Amniotic stem cell (primary cell): Measurements from ENCODE around the gene FBRSL1.
"Not testable (repeated sequence)": the region's sequence is repeated elsewhere in the genome, so short reads cannot be mapped to it uniquely, and the experiment has no call there.

Source experiments
- DNase-seq: peaks from one replicate; lab custom pipeline; 2025; lab: John Stamatoyannopoulos, UW

The FBRSL1 gene

GRCh38 chr12:132453361-132454192 is 36.4 kb upstream of the FBRSL1 start:
- DNase-seq = no peak

- DNase-seq = no peak
Measured at GRCh38 chr12:132454193-132454932, 35.6 kb upstream of the FBRSL1 start.

- DNase-seq = no peak
Measured at GRCh38 chr12:132454933-132455418, 35.0 kb upstream of the FBRSL1 start.

- DNase-seq = no peak
Measured at GRCh38 chr12:132455565-132455964, 34.4 kb upstream of the FBRSL1 start.

GRCh38 chr12:132456186-132456943 is 33.6 kb upstream of the FBRSL1 start:
- no peak for DNase-seq

GRCh38 chr12:132456944-132457495 is 32.9 kb upstream of the FBRSL1 start:
- DNase-seq = no peak

- DNase-seq = no peak
Measured at GRCh38 chr12:132458441-132458840, 31.5 kb upstream of the FBRSL1 start.

- no peak for DNase-seq
Measured at GRCh38 chr12:132458846-132459641, 30.9 kb upstream of the FBRSL1 start.

GRCh38 chr12:132460571-132460970 is 29.4 kb upstream of the FBRSL1 start:
- no peak for DNase-seq

- DNase-seq = no peak
Measured at GRCh38 chr12:132461526-132461925, 28.4 kb upstream of the FBRSL1 start.

GRCh38 chr12:132462788-132463187 is 27.2 kb upstream of the FBRSL1 start:
- DNase-seq = no peak

- DNase-seq = not testable (repeated sequence)
Measured at GRCh38 chr12:132463284-132463924, 26.5 kb upstream of the FBRSL1 start.

- DNase-seq = not testable (repeated sequence)
Measured at GRCh38 chr12:132464304-132464703, 25.6 kb upstream of the FBRSL1 start.

- no peak for DNase-seq
Measured at GRCh38 chr12:132464820-132465219, 25.1 kb upstream of the FBRSL1 start.

GRCh38 chr12:132465269-132466190 is 24.4 kb upstream of the FBRSL1 start:
- no peak for DNase-seq

GRCh38 chr12:132466241-132467201 is 23.4 kb upstream of the FBRSL1 start:
- no peak for DNase-seq

GRCh38 chr12:132467511-132467910 is 22.4 kb upstream of the FBRSL1 start:
- no peak for DNase-seq

- DNase-seq = no peak
Measured at GRCh38 chr12:132469423-132469822, 20.5 kb upstream of the FBRSL1 start.
